B cell (primary cell): ENCODE measurements around the gene ZDHHC21.

Experiments used
- EZH2 ChIP-seq: IDR thresholded peaks from 2 replicates; pipeline ENCODE4 v1.6.1; 2012; ENCODE audit warnings: borderline replicate concordance, low read depth, mild to moderate bottlenecking, moderate library complexity, low read length; ENCODE audit not compliant: insufficient read depth, poor library complexity, severe bottlenecking
- TF ChIP-seq, protein P1 (sequence below): fragments of 200-600 bp; IDR thresholded peaks from one replicate; pipeline ENCODE4 v1.8.0; 2022; ENCODE audit warnings: antibody characterized with exemption, mild to moderate bottlenecking

DNA sequence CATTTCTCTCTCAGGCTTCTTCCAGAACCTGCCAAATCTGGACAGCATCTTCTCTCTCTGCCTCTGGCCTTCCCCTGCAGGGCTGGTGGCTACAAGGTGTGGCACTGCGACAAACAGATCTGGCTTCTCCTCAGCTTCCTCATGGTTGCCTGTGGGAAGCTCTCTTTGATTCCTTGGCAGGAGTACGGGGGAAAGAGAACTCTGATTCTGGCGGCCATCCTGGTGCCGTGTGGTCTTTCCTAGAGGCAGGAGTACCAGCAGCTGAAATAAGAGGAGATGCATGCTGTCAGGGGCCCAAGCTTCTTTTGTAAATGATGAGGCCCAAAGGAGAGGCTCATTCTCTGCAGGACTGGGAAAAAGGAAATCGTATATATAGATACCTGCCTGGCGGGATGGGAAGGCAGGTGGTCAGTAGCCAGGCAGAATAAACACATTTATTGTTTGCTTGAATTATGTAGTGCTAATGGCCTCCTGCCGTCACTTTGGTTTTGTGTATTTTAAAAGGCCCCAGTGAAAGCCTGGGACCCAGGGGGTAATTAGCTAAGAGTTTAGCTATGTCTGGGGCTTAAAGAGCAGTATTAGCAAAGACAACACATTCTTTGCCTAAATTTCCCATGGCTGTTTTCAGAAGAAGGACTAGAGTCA is 29.3 kb upstream of the ZDHHC21 start, which contains the start of gene CER1:
- TF ChIP-seq, protein P1, sequence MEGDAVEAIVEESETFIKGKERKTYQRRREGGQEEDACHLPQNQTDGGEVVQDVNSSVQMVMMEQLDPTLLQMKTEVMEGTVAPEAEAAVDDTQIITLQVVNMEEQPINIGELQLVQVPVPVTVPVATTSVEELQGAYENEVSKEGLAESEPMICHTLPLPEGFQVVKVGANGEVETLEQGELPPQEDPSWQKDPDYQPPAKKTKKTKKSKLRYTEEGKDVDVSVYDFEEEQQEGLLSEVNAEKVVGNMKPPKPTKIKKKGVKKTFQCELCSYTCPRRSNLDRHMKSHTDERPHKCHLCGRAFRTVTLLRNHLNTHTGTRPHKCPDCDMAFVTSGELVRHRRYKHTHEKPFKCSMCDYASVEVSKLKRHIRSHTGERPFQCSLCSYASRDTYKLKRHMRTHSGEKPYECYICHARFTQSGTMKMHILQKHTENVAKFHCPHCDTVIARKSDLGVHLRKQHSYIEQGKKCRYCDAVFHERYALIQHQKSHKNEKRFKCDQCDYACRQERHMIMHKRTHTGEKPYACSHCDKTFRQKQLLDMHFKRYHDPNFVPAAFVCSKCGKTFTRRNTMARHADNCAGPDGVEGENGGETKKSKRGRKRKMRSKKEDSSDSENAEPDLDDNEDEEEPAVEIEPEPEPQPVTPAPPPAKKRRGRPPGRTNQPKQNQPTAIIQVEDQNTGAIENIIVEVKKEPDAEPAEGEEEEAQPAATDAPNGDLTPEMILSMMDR: no peak
- TF ChIP-seq EZH2: no peak
